MM.1S (cell line): ENCODE data around the gene ANKRD13B.

Experiments
- EZH2 ChIP-seq: fragments of 300-600 bp; sonication (generic); optimal IDR thresholded peaks from 2 replicates; pipeline ENCODE3; 2017; ENCODE audit warnings: low read depth, mild to moderate bottlenecking, antibody characterized with exemption, low read length, mixed read lengths
- EZH2phosphoT487 ChIP-seq: fragments of 300-600 bp; sonication (generic); IDR thresholded peaks from 2 replicates; pipeline ENCODE4 v1.6.1; 2018; ENCODE audit warnings: antibody characterized with exemption, low read length
- TF ChIP-seq, protein P1 (sequence below): fragments of 300-600 bp; sonication (generic); IDR thresholded peaks from 2 replicates; pipeline ENCODE4 v1.5.1; 2016; ENCODE audit warnings: antibody characterized with exemption, low read length, mixed read lengths

GRCh38 chr17:29663155-29663554 lies 70.2 kb downstream of the ANKRD13B start:
- TF ChIP-seq, protein P1, sequence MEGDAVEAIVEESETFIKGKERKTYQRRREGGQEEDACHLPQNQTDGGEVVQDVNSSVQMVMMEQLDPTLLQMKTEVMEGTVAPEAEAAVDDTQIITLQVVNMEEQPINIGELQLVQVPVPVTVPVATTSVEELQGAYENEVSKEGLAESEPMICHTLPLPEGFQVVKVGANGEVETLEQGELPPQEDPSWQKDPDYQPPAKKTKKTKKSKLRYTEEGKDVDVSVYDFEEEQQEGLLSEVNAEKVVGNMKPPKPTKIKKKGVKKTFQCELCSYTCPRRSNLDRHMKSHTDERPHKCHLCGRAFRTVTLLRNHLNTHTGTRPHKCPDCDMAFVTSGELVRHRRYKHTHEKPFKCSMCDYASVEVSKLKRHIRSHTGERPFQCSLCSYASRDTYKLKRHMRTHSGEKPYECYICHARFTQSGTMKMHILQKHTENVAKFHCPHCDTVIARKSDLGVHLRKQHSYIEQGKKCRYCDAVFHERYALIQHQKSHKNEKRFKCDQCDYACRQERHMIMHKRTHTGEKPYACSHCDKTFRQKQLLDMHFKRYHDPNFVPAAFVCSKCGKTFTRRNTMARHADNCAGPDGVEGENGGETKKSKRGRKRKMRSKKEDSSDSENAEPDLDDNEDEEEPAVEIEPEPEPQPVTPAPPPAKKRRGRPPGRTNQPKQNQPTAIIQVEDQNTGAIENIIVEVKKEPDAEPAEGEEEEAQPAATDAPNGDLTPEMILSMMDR: no peak
- TF ChIP-seq EZH2: no peak
- TF ChIP-seq EZH2phosphoT487: no peak
